Airway epithelial cell (primary cell): ENCODE measurements around the gene MOSPD3. TPM values are rescaled to one million over a fixed set of nuclear protein-coding genes. Genes with fewer than 3 reads are reported as not detected.

Source experiments
- total RNA-seq: library from RNA; depleted of rRNA; stranded (reverse); fragments of >200 nt; gene quantifications from 2 replicates; pipeline ENCODE4 v1.2.3, GENCODE V29; 2015

Gene MOSPD3
- total RNA-seq = 17.2 and 21.1 TPM in 2 replicates

GRCh38 chr7:100611983-100612729 is at the start of gene MOSPD3:
TSS of gene MOSPD3 (plus strand) at chr7:100612540. CDS start at chr7:100612792, 252 bp downstream.

DNA sequence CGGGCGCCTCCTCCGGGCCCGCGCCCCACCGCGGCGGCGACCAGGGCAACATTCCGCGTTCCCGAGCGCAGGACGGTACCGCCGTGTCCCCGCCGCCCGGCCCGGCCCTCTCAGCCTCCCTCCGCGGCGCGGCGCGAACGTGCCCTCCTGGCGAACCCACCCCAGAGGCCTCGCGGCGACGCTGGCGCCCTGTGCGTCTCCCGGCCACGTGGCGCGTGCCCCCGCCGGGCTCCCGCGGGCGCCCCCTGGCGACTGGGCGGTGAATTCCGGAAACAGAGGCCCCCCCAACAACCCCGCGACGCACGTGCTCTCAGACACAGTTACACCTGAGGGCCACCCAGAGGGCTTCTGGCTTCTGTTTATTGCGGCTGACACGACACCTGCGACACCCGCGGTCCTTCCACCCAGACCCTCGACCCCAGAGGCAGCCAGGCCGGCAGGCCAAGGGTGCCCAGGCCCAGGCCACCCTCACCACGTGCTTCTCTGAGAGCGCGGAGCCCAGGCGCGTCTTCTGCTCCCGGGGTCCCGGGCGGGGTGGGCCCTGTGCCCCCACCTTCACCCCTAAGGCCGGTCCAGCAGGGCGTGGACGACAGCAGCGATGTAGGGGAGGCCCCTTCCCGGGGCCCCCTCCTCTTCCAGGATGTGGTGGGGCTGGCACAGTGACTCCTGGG is 38.5 kb upstream of the MOSPD3 start, which contains the start of gene SAP25:
Gene SAP25 (minus strand): TSS at position 210 of the 671 bp plus-strand sequence. CDS start 158 bp downstream, at position 52.

GRCh38 chr7:100585511-100586265 is 26.7 kb upstream of the MOSPD3 start, which contains the start of gene LRCH4:
TSS of gene LRCH4 (minus strand) at chr7:100586129. CDS start at chr7:100586100, 29 bp downstream.

GRCh38 chr7:100586266-100587025 is 25.9 kb upstream of the MOSPD3 start, which contains the start of gene FBXO24:
TSS of gene FBXO24 (plus strand) at chr7:100586328. CDS start at chr7:100586626, 298 bp downstream.

GRCh38 chr7:100641463-100641859 is 29.1 kb downstream of the MOSPD3 start, which contains the start of gene TFR2:
TSS of gene TFR2 (minus strand) at chr7:100641552. CDS start at chr7:100641509, 43 bp downstream.

DNA sequence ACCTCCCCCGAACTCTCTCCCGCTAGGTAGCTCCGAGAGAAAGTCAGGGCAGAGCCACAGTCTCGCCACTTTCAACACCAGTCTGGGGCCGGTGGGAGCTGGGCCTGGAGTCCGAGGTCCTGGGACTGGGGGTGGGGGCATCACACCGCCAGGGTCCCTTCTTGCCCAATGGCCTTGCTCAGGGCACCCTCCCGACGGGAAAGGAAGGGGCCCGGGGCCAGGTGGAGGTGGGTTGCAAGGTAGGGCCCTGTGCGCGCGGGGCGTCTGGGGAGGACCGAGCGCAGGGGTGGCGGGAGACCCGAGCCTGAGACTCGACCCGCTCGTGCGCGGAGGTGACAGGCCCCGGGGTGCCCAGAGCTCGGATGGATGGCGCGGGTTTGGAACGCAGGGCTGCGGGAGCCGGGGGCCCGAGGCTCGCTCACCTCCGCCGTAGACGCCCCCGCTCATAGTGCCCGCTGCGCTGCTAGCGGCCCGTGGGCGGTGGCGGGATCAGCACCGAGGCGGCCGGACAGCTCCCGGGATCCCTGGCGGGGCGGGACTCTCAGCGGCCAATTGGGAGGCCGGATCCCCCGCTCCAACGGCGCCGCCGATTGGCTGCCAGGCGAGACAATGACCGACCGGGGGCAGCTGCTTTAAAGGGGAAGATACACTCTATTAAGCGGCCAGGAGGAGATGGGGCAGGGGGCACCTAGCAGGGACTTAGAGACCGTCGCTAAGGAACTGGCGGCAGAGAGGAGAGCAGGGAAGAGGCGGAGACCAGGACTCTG is 43.8 kb downstream of the MOSPD3 start, which contains the start of gene ACTL6B:
Gene ACTL6B (minus strand): TSS at position 541 of the 767 bp plus-strand sequence. CDS start 94 bp downstream, at position 447.

Other genes starting within 250 kb of the MOSPD3 start
- not detected in 2 replicates for gene PILRA, start 239.1 kb upstream of the MOSPD3 start, total RNA-seq
- gene ZCWPW1, start 183.8 kb upstream of the MOSPD3 start, total RNA-seq = 2.5 and 6.3 TPM in 2 replicates
- gene MEPCE, start 182.7 kb upstream of the MOSPD3 start, total RNA-seq = 15.7 and 21.0 TPM in 2 replicates
- gene PPP1R35, start 176.0 kb upstream of the MOSPD3 start, total RNA-seq = 35.0 and 37.2 TPM in 2 replicates
- gene SPACDR, start 148.3 kb upstream of the MOSPD3 start, total RNA-seq = 0.14 TPM in 1 of 2 replicates, not detected in the other
- 32.3 and 45.8 TPM in 2 replicates for gene TSC22D4, start 133.3 kb upstream of the MOSPD3 start, total RNA-seq
- gene NYAP1, start 128.6 kb upstream of the MOSPD3 start, total RNA-seq = 0.65 and 2.1 TPM in 2 replicates
- gene AGFG2, start 73.3 kb upstream of the MOSPD3 start, total RNA-seq = 11.7 and 13.3 TPM in 2 replicates
- 0.35 TPM in 1 of 2 replicates, not detected in the other for gene SAP25, start 38.6 kb upstream of the MOSPD3 start, total RNA-seq
- 23.6 and 41.6 TPM in 2 replicates for gene LRCH4, start 26.4 kb upstream of the MOSPD3 start, total RNA-seq
- 0.21 and 0.28 TPM in 2 replicates for gene FBXO24, start 26.2 kb upstream of the MOSPD3 start, total RNA-seq
- gene PCOLCE, start 10.2 kb upstream of the MOSPD3 start, total RNA-seq = 4.6 and 7.0 TPM in 2 replicates
- 0.05 and 0.71 TPM in 2 replicates for gene TFR2, start 29.0 kb downstream of the MOSPD3 start, total RNA-seq
- not detected in 2 replicates for gene ACTL6B, start 43.9 kb downstream of the MOSPD3 start, total RNA-seq
- gene GNB2, start 61.2 kb downstream of the MOSPD3 start, total RNA-seq = 255 and 264 TPM in 2 replicates
- 7.4 and 9.7 TPM in 2 replicates for gene GIGYF1, start 81.7 kb downstream of the MOSPD3 start, total RNA-seq
- 39.9 and 54.2 TPM in 2 replicates for gene POP7, start 93.6 kb downstream of the MOSPD3 start, total RNA-seq
- not detected in 2 replicates for gene EPO, start 107.9 kb downstream of the MOSPD3 start, total RNA-seq
- gene ZAN, start 121.1 kb downstream of the MOSPD3 start, total RNA-seq = not detected in 2 replicates
- gene EPHB4, start 215.0 kb downstream of the MOSPD3 start, total RNA-seq = 74.9 and 101 TPM in 2 replicates
- gene SLC12A9, start 240.2 kb downstream of the MOSPD3 start, total RNA-seq = 12.2 and 20.5 TPM in 2 replicates